ENCODE measurements around the gene MYH6. TPM values are rescaled to one million over a fixed set of nuclear protein-coding genes. Genes with fewer than 3 reads are reported as not detected.

The MYH6 gene
- total RNA-seq, 1 experiment from 2014 or later = 0.07 TPM

GRCh38 chr14:23380197-23380914 is 27.7 kb downstream of the MYH6 start:
- no peak overlapping the region for H3K14ac ChIP-seq (ENCODE audit: insufficient read depth, low read length)
- no peaks in the 10 kb centered on the region for H3K4me1 ChIP-seq (ENCODE audit: insufficient read depth, low read length)
- no peak overlapping the region for H2BK5ac ChIP-seq (ENCODE audit: insufficient read length, low read length)
- no peak overlapping the region for H3K18ac ChIP-seq (ENCODE audit: insufficient read length, low read depth, low read length)
- Mint-ChIP-seq H3K4me1 (peaks cover 9 to 22% of the 10 kb centered on the region in 2 experiments), H3K27me3 (ENCODE audit: low read depth) (peaks cover 69% of the 10 kb centered on the region), H3K27ac (no peak overlapping the region), H3K36me3 (ENCODE audit: insufficient read depth in 1 of 3, low read depth in 3 of 3) (no peaks in the 10 kb centered on the region; a peak in 1 of 7 replicates), H3K4me3 (no peak overlapping the region), H3K9me3 (no peaks in the 10 kb centered on the region)
- no peak overlapping the region for H3K23ac ChIP-seq (ENCODE audit: insufficient read length, low read depth, low read length)
- H4K91ac ChIP-seq (ENCODE audit: insufficient read length, low read depth, low read length) = no peak overlapping the region
- no peak overlapping the region for H3T11ph ChIP-seq (ENCODE audit: low read length)
- peak; percentile 2; the same call in 1 of the 3 replicates for TF ChIP-seq CTCF (conservative IDR thresholded peaks at IDR 0.05)
- H3K4ac ChIP-seq (ENCODE audit: low read depth, low read length) = no peak overlapping the region
- H3K4me2 ChIP-seq (ENCODE audit: insufficient read depth, insufficient read length, low read length) = no peak overlapping the region
- H3K79me1 ChIP-seq (ENCODE audit: insufficient read depth, low read depth, low read length, poor library complexity, severe bottlenecking) = no peaks in the 10 kb centered on the region
- H3K56ac ChIP-seq (ENCODE audit: insufficient read length, low read depth, low read length) = no peak overlapping the region
- no peaks in the 10 kb centered on the region for H3K79me2 ChIP-seq (ENCODE audit: insufficient read depth, low read length)
- H3K23me2 ChIP-seq (ENCODE audit: insufficient read length, low read depth, low read length, poor library complexity, severe bottlenecking) = no peaks in the 10 kb centered on the region
- no peak overlapping the region for H2BK120ac ChIP-seq (ENCODE audit: low read depth, low read length, poor library complexity, severe bottlenecking)
- H2AFZ ChIP-seq (ENCODE audit: low read length) = no peak overlapping the region
- H3K27me3 ChIP-seq (ENCODE audit: insufficient read depth, low read length) = no peaks in the 10 kb centered on the region; the same call in 1 of the 2 replicates
- no peaks in the 10 kb centered on the region for H4K20me1 ChIP-seq (ENCODE audit: control insufficient read depth, insufficient read depth, insufficient read length)
- H3K9ac ChIP-seq (ENCODE audit: extremely low read depth, insufficient read length, low read length) = no peak overlapping the region
- no peak overlapping the region for H2AK5ac ChIP-seq (ENCODE audit: insufficient read length, low read length)
- DNase-seq = no peak
- no peaks in the 10 kb centered on the region for H3K9me3 ChIP-seq (ENCODE audit: control insufficient read depth, low read depth, low read length)
- H3K27ac ChIP-seq (ENCODE audit: insufficient read length, low read depth, low read length) = no peak overlapping the region
- no peak overlapping the region for H4K5ac ChIP-seq (ENCODE audit: insufficient read length, low read depth, low read length)
- H2BK12ac ChIP-seq (ENCODE audit: insufficient read length, low read depth, low read length) = no peak overlapping the region
- no CpG with 5 or more reads among the region's 16 CpGs for WGBS (ENCODE audit: extremely low coverage, insufficient read length, low lambda C conversion rate)
- no peak overlapping the region for H2BK20ac ChIP-seq (ENCODE audit: low read depth, low read length, poor library complexity, severe bottlenecking)
- no peak overlapping the region for H2BK15ac ChIP-seq (ENCODE audit: low read depth, low read length)
- H4K8ac ChIP-seq (replicated peaks; ENCODE audit: insufficient read length, low read depth, low read length) = no peak overlapping the region
